HEK293 (cell line): Measurements from ENCODE around the gene EPM2AIP1.

ENCODE experiments used
- CTCF ChIA-PET: fragments of 350-600 bp; formaldehyde crosslinking; extraction: SDS; loops from one replicate; lab custom pipeline; 2021; ENCODE audit warnings: antibody characterized with exemption; lab: Yijun Ruan, JAX
- POLR2A ChIA-PET: fragments of 300-600 bp; formaldehyde crosslinking; extraction: SDS; loops from one replicate; lab custom pipeline; 2020; ENCODE audit warnings: antibody characterized with exemption, inconsistent platforms; lab: Yijun Ruan, JAX
- H3K27ac ChIP-seq: fragments of 200-500 bp; sonication (Bioruptor generic); 2 replicates; pipeline ENCODE4 v1.5.1; 2014; ENCODE audit warnings: low read depth, low read length, control low read depth, inconsistent platforms; ENCODE audit errors: extremely low read depth
- H3K36me3 ChIP-seq, 2 experiments: fragments of 200-500 bp in 1 of 2; sonication (Bioruptor generic) in 1 of 2; 1 replicate in 1 of 2; 2 replicates in 1 of 2; pipeline ENCODE4 v1.5.1; 2014 to 2017; ENCODE audit warnings: inconsistent platforms in 2 of 2, low read length in 2 of 2; ENCODE audit not compliant: control insufficient read depth in 2 of 2, insufficient read depth in 1 of 2
- H3K4me1 ChIP-seq: fragments of 200-500 bp; sonication (Bioruptor generic); 2 replicates; pipeline ENCODE4 v1.5.1; 2014; ENCODE audit warnings: mild to moderate bottlenecking, low read length, inconsistent platforms; ENCODE audit not compliant: control insufficient read depth, insufficient read depth
- H3K4me3 ChIP-seq: 2 replicates; pipeline ENCODE4 v1.5.1; 2011; ENCODE audit warnings: low read depth, mild to moderate bottlenecking, control low read depth, low read length, moderate library complexity
- H3K9me3 ChIP-seq: fragments of 200-500 bp; sonication (Bioruptor generic); 2 replicates; pipeline ENCODE4 v1.5.1; 2014; ENCODE audit warnings: low read depth, low read length, inconsistent platforms; ENCODE audit not compliant: control insufficient read depth, insufficient read depth
- BCL6B ChIP-seq: fragments of 450-650 bp; formaldehyde crosslinking; IDR thresholded peaks from 2 replicates; pipeline ENCODE4 v1.5.1; 2017; ENCODE audit warnings: missing biosample characterization, missing genetic modification characterization
- PRDM2 ChIP-seq: fragments of 450-650 bp; formaldehyde crosslinking; IDR thresholded peaks from 2 replicates; pipeline ENCODE4 v1.5.1; 2016; ENCODE audit warnings: missing biosample characterization, missing genetic modification characterization, borderline replicate concordance
- SALL2 ChIP-seq: fragments of 450-650 bp; formaldehyde crosslinking; IDR thresholded peaks from 2 replicates; pipeline ENCODE4 v1.5.0; 2017; ENCODE audit warnings: missing biosample characterization, mild to moderate bottlenecking, missing genetic modification characterization, borderline replicate concordance
- ZNF138 ChIP-seq: fragments of 450-650 bp; formaldehyde crosslinking; IDR thresholded peaks from 2 replicates; pipeline ENCODE4 v1.5.1; 2016; ENCODE audit warnings: missing biosample characterization, missing genetic modification characterization, borderline replicate concordance
- ZNF148 ChIP-seq: fragments of 450-650 bp; formaldehyde crosslinking; IDR thresholded peaks from 2 replicates; pipeline ENCODE4 v1.5.0; 2017; ENCODE audit warnings: missing biosample characterization, missing genetic modification characterization, borderline replicate concordance
- ZNF211 ChIP-seq: fragments of 450-650 bp; formaldehyde crosslinking; IDR thresholded peaks from 2 replicates; pipeline ENCODE4 v1.5.1; 2016; ENCODE audit warnings: low read depth, missing biosample characterization, missing genetic modification characterization
- ZNF239 ChIP-seq: fragments of 450-650 bp; formaldehyde crosslinking; IDR thresholded peaks from 2 replicates; pipeline ENCODE4 v1.5.1; 2016; ENCODE audit warnings: missing biosample characterization, missing genetic modification characterization
- ZNF280D ChIP-seq: fragments of 450-650 bp; formaldehyde crosslinking; IDR thresholded peaks from 2 replicates; pipeline ENCODE4 v1.5.1; 2016; ENCODE audit warnings: missing biosample characterization, missing genetic modification characterization
- ZNF423 ChIP-seq: fragments of 450-650 bp; formaldehyde crosslinking; IDR thresholded peaks from 2 replicates; pipeline ENCODE4 v1.5.1; 2016; ENCODE audit warnings: missing biosample characterization, missing genetic modification characterization
- ZNF501 ChIP-seq: fragments of 450-650 bp; formaldehyde crosslinking; IDR thresholded peaks from 2 replicates; pipeline ENCODE4 v1.5.1; 2016; ENCODE audit warnings: missing biosample characterization, missing genetic modification characterization
- ZNF514 ChIP-seq: fragments of 450-650 bp; formaldehyde crosslinking; IDR thresholded peaks from 2 replicates; pipeline ENCODE4 v1.5.1; 2016; ENCODE audit warnings: missing biosample characterization, missing genetic modification characterization
- ZNF621 ChIP-seq: fragments of 450-650 bp; formaldehyde crosslinking; IDR thresholded peaks from 2 replicates; pipeline ENCODE4 v1.5.1; 2017; ENCODE audit warnings: missing biosample characterization, missing genetic modification characterization
- ZNF645 ChIP-seq: fragments of 450-650 bp; formaldehyde crosslinking; IDR thresholded peaks from 2 replicates; pipeline ENCODE4; 2016; ENCODE audit warnings: missing biosample characterization, missing genetic modification characterization
- ZNF670 ChIP-seq: fragments of 450-650 bp; formaldehyde crosslinking; IDR thresholded peaks from 2 replicates; pipeline ENCODE4 v1.5.1; 2016; ENCODE audit warnings: missing biosample characterization, missing genetic modification characterization, low read depth
- ZNF792 ChIP-seq: fragments of 450-650 bp; formaldehyde crosslinking; IDR thresholded peaks from 2 replicates; pipeline ENCODE4 v1.5.1; 2016; ENCODE audit warnings: missing biosample characterization, missing genetic modification characterization

The EPM2AIP1 gene

GRCh38 chr3:36965440-36965839, 27.5 kb downstream of the EPM2AIP1 start:
- Histone ChIP-seq H3K4me1 (no peaks in the 10 kb centered on the region), H3K36me3 (no peaks in the 10 kb centered on the region), H3K27ac (no peak overlapping the region), H3K4me3 (no peak overlapping the region), H3K9me3 (no peaks in the 10 kb centered on the region)
- ChIA-PET CTCF (no interaction called here), POLR2A (no interaction called here)
- no peak for TF ChIP-seq ZNF148 (tag by site-specific recombination)

- ChIA-PET CTCF (no interaction called here), POLR2A (no interaction called here)
- TF ChIP-seq ZNF670 (tag by site-specific recombination) (no peak), ZNF138 (tag by site-specific recombination) (no peak), ZNF239 (tag by site-specific recombination) (no peak), ZNF621 (tag by site-specific recombination) (no peak), BCL6B (no peak), PRDM2 (tag by site-specific recombination) (no peak)
- no peaks in the 10 kb centered on the region for H3K4me1 ChIP-seq
- H3K9me3 ChIP-seq = no peaks in the 10 kb centered on the region
- no peak overlapping the region for H3K27ac ChIP-seq
- no peaks in the 10 kb centered on the region for H3K36me3 ChIP-seq
- no peak overlapping the region for H3K4me3 ChIP-seq
Measured at GRCh38 chr3:36964817-36965216, 28.1 kb downstream of the EPM2AIP1 start.

- no peak for TF ChIP-seq ZNF792
- TF ChIP-seq ZNF514 (tag by site-specific recombination) = no peak
- TF ChIP-seq ZNF138 (tag by site-specific recombination) = no peak
- TF ChIP-seq ZNF423 = no peak
- no peak for TF ChIP-seq ZNF211
- no peak for TF ChIP-seq ZNF645 (tag by site-specific recombination)
- TF ChIP-seq ZNF280D (tag by site-specific recombination) = no peak
- no peak for TF ChIP-seq SALL2 (tag by site-specific recombination)
- TF ChIP-seq ZNF501 (tag by site-specific recombination) = no peak
- Histone ChIP-seq H3K27ac (no peak overlapping the region), H3K4me1 (no peaks in the 10 kb centered on the region), H3K4me3 (no peak overlapping the region), H3K36me3 (no peaks in the 10 kb centered on the region), H3K9me3 (no peaks in the 10 kb centered on the region)
- ChIA-PET CTCF (no interaction called here), POLR2A (no interaction called here)
Measured at GRCh38 chr3:36964331-36964730, 28.6 kb downstream of the EPM2AIP1 start.
